ENCODE results near the gene TRIM40.

GRCh38 chr6:30157581-30157980 is 21.6 kb downstream of the TRIM40 start:
- TF ChIP-seq POLR2AphosphoS5 (IDR thresholded peaks at IDR 0.05; ENCODE audit: low read depth, low read length) = no peak
- no peak for TF ChIP-seq SIN3A (IDR thresholded peaks at IDR 0.05; ENCODE audit: borderline replicate concordance, insufficient read depth, low read length)
- no peak for TF ChIP-seq REST (IDR thresholded peaks at IDR 0.05; ENCODE audit: insufficient read depth in 1 of 2, low read depth in 2 of 2, low read length in 2 of 2)
- no peak for TF ChIP-seq TAF1 (IDR thresholded peaks at IDR 0.05; ENCODE audit: borderline replicate concordance, insufficient read depth, low read length)
- no peak for TF ChIP-seq FOXP2 (optimal IDR thresholded peaks at IDR 0.05; ENCODE audit: borderline replicate concordance, extremely low read depth, extremely low read length, insufficient read depth)

Data from PFSK-1 (cell line).